Heart left ventricle (tissue), 13 donors: ENCODE measurements around the gene SRSF5.

ENCODE experiments used
- POLR2A ChIP-seq, 2 donors: fragments of 450-650 bp; IDR thresholded peaks; one replicate each; pipeline ENCODE4 v1.6.1; 2017; ENCODE audit warnings: antibody characterized with exemption in 2 of 2, mild to moderate bottlenecking in 2 of 2, moderate library complexity in 2 of 2
- TF ChIP-seq, protein P1 (sequence below), 12 donors: fragments of 200-600 bp; sonication (generic) in 4 of 12; IDR thresholded peaks; one replicate each; pipeline versions ENCODE4 v1.5.0 to v1.8.0; 2018 to 2022; ENCODE audit warnings: antibody characterized with exemption in 12 of 12, mild to moderate bottlenecking in 5 of 12
- donor health status: ischemic (EF 13 %, LVEDD 7.1; RV severe dilation, severe dysfunction).
- donor health status: DM: no; HTN: yes; CAD: no.
- donor health status: DM: no; HTN: no; CAD: no.
- donor health status: ischemic (EF 25% LVEDD 6.9; RV normal size, moderate dysfunction).
- donor health status: ischemic (EF 25% LVEDD 5.7; RV mildly dilated, moderate dysfunction).
- donor health status: ischemic (EF 35%, LVEDD 5.7; RV mildly dilated, moderate dysfunction).
- donor health status: nonischemic (EF 11% LVEDD 7.7; RV severe dilation, severe dysfunction).
- donor health status: DM: yes; HTN: yes; CAD: no.
- donor health status: PGD.
- donor health status: ischemic (EF 29% LVEDD 5.4; RV normal size, mild dysfunction).
- donor health status: nonischemic (EF 23%, LVEDD 6.1; RV moderate dilation, normal function).

DNA sequence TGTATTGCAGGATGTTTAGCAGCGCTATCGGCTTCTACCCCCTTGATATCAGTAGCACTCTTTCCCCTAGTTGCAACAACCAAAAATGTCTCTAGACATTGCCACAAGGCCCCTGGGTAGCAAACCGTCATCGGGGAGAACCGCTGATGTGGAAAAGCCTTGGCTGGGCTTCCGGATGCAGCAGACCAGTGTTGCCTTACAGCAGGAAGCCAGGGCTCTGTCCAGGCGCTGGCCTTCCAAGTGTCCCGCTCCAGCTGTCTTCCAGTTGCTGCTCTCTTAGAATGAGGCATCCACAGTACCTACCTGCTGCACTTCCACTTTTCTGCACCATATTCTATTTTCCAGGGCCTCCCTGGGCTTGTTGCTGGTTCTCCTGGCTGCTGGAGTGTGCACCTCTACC is 52.7 kb downstream of the SRSF5 start:
- TF ChIP-seq, protein P1, sequence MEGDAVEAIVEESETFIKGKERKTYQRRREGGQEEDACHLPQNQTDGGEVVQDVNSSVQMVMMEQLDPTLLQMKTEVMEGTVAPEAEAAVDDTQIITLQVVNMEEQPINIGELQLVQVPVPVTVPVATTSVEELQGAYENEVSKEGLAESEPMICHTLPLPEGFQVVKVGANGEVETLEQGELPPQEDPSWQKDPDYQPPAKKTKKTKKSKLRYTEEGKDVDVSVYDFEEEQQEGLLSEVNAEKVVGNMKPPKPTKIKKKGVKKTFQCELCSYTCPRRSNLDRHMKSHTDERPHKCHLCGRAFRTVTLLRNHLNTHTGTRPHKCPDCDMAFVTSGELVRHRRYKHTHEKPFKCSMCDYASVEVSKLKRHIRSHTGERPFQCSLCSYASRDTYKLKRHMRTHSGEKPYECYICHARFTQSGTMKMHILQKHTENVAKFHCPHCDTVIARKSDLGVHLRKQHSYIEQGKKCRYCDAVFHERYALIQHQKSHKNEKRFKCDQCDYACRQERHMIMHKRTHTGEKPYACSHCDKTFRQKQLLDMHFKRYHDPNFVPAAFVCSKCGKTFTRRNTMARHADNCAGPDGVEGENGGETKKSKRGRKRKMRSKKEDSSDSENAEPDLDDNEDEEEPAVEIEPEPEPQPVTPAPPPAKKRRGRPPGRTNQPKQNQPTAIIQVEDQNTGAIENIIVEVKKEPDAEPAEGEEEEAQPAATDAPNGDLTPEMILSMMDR (IDR thresholded peaks at IDR 0.05) = no peak
- TF ChIP-seq POLR2A (IDR thresholded peaks at IDR 0.05) = no peak
